ENCODE results near the gene IPO13. TPM values are rescaled to one million over a fixed set of nuclear protein-coding genes. Genes with fewer than 3 reads are reported as not detected.

The IPO13 gene
- total RNA-seq = 10 to 100 TPM; 23.9 to 27.0 TPM

GRCh38 chr1:43946236-43947060 is at the start of gene IPO13:
IPO13 (plus strand) TSS chr1:43946950; CDS start chr1:43947601, 651 bp downstream.

GRCh38 chr1:43933386-43934100 is 13.2 kb upstream of the IPO13 start, which contains the start of gene ARTN:
ARTN (plus strand) TSS chr1:43933801; CDS start chr1:43935657, 1,856 bp downstream.

GRCh38 chr1:43969746-43970466 is 23.2 kb downstream of the IPO13 start, which contains the start of gene DPH2:
DPH2 (plus strand) TSS chr1:43970010; CDS start chr1:43970176, 166 bp downstream.

GRCh38 chr1:43974443-43975248 is 27.9 kb downstream of the IPO13 start, which contains the start of gene ATP6V0B:
ATP6V0B (plus strand) TSS chr1:43974960; CDS start chr1:43975041, 81 bp downstream.

GRCh38 chr1:43978551-43979260 is 32.0 kb downstream of the IPO13 start, which contains the start of gene B4GALT2:
B4GALT2 (plus strand) TSS chr1:43979210; CDS start chr1:43981161, 1,951 bp downstream.

GRCh38 chr1:43991476-43992231 is 44.9 kb downstream of the IPO13 start, which contains the start of gene CCDC24:
CCDC24 (plus strand) TSS chr1:43991599; CDS start chr1:43991879, 280 bp downstream.

Other genes starting within 250 kb of the IPO13 start
- 10 to 100 TPM; 16.2 to 17.4 TPM for gene ST3GAL3, start 239.4 kb upstream of the IPO13 start, total RNA-seq
- under 1 TPM; 0.14 to 0.53 TPM for gene ARTN, start 13.1 kb upstream of the IPO13 start, total RNA-seq
- gene DPH2, start 23.1 kb downstream of the IPO13 start, total RNA-seq = 10 to 100 TPM; 26.0 to 27.0 TPM
- 10 to 100 TPM; 94.1 to 97.3 TPM for gene ATP6V0B, start 28.0 kb downstream of the IPO13 start, total RNA-seq
- gene B4GALT2, start 32.3 kb downstream of the IPO13 start, total RNA-seq = 10 to 100 TPM in 1 of 2 experiments, 1 to 10 TPM in 1; 9.7 to 10.3 TPM
- under 1 TPM; 0.50 to 0.65 TPM for gene CCDC24, start 44.6 kb downstream of the IPO13 start, total RNA-seq
- gene SLC6A9, start 84.5 kb downstream of the IPO13 start, total RNA-seq = 1 to 10 TPM; 4.6 to 5.1 TPM
- gene KLF17, start 171.9 kb downstream of the IPO13 start, total RNA-seq = not detected
- not detected for gene KLF18, start 194.7 kb downstream of the IPO13 start, total RNA-seq

Data from activated naive CD4-positive, alpha-beta T cell treated with anti-CD3 and anti-CD28 coated beads, Interleukin-2, amount 10 ng/mL, durations not matched to agents 5 hours and 36 hours (primary cell).